Gastrocnemius medialis (tissue), 4 donors: Measurements from ENCODE around the gene CCNT1. TPM values are rescaled to one million over a fixed set of nuclear protein-coding genes. Genes with fewer than 3 reads are reported as not detected.

ENCODE experiments used
- ATAC-seq, 2 donors: fragments of 150-250 bp; one replicate each; pipeline ENCODE4 v1.9.1; 2016
- DNase-seq, 2 donors: peaks; one replicate each; pipeline ENCODE4 v3.0.0-alpha.2; 2019
- H3K27ac ChIP-seq, 4 donors: fragments of 200-600 bp; sonication (generic); 1 replicate in 1 of 4; 2 replicates in 3 of 4; pipeline ENCODE4 v1.5.1; 2016 to 2018; ENCODE audit warnings: mild to moderate bottlenecking in 2 of 4, moderate library complexity in 1 of 4
- H3K27me3 ChIP-seq, 3 donors: fragments of 200-600 bp; sonication (generic) in 2 of 3; 1 replicate in 1 of 3; 2 replicates in 2 of 3; pipeline versions ENCODE4 v1.5.1 to v1.6.0; 2016 to 2019; ENCODE audit warnings: mild to moderate bottlenecking in 1 of 3, moderate library complexity in 1 of 3
- H3K36me3 ChIP-seq, 2 donors: fragments of 200-600 bp; sonication (generic) in 1 of 2; one replicate each; pipeline ENCODE4 v1.5.1; 2017 to 2018
- H3K4me1 ChIP-seq, 2 donors: fragments of 200-600 bp; sonication (generic) in 1 of 2; one replicate each; pipeline ENCODE4 v1.5.1; 2016 to 2017; ENCODE audit warnings: mild to moderate bottlenecking in 2 of 2
- H3K4me3 ChIP-seq, 4 donors: fragments of 200-600 bp; sonication (generic) in 3 of 4; 1 replicate in 1 of 4; 2 replicates in 3 of 4; pipeline ENCODE4 v1.5.1; 2016 to 2019; ENCODE audit warnings: mild to moderate bottlenecking in 2 of 4
- H3K9me3 ChIP-seq, 3 donors: fragments of 200-600 bp; sonication (generic) in 2 of 3; 1 replicate in 1 of 3; 2 replicates in 2 of 3; pipeline ENCODE4 v1.5.1; 2016 to 2019
- CTCF ChIP-seq, 5 experiments: fragments of 450-650 bp in 3 of 5; fragments of 200-600 bp in 2 of 5; sonication (generic) in 2 of 5; IDR thresholded peaks in 4 of 5; conservative IDR thresholded peaks in 1 of 5; 1 replicate in 4 of 5; 2 replicates in 1 of 5; pipeline ENCODE4 v1.5.1; 2016 to 2019; ENCODE audit warnings: antibody characterized with exemption in 5 of 5, mild to moderate bottlenecking in 3 of 5, moderate library complexity in 3 of 5
- POLR2A ChIP-seq, 2 donors: fragments of 450-650 bp; IDR thresholded peaks; one replicate each; pipeline ENCODE4 v1.6.1; 2017; ENCODE audit warnings: antibody characterized with exemption in 2 of 2, mild to moderate bottlenecking in 2 of 2, moderate library complexity in 2 of 2
- in situ Hi-C, 4 donors: fragments of 200-750 bp; cut with MboI; loops; one replicate each; pipeline versions ENCODE4 v1.15.0 to v1.8.0; 2017; ENCODE audit warnings: low sequenced_read_pairs in 4 of 4
- intact Hi-C: fragments of 100-400 bp; cut with DNase I; formaldehyde crosslinking; loops from one replicate; pipeline ENCODE4 v1.15.1; 2023; ENCODE audit warnings: low total_unique reads
- total RNA-seq, 4 donors: library from RNA; depleted of rRNA; stranded (reverse); fragments of >200 nt; gene quantifications; one replicate each; pipeline versions ENCODE4 v1.1.0 to v1.2.3, GENCODE V29; 2016

Gene CCNT1
- total RNA-seq, 4 donors from 2014 or later: 18.0 to 21.4 (median 19.6) TPM

- H3K4me3 ChIP-seq: peak within 1 kb of the TSS; percentile 69 to 99 (median 90)
- H3K36me3 ChIP-seq: peaks cover 0 to 21% of the 10 kb centered on the region in 2 donors
- intact Hi-C loops: loop anchor here (2.0 to 5.0 kb wide), 2 partner anchors 35 to 330 kb away; partner anchors contain the start of genes CCNT1 and ZNF641
- H3K27ac ChIP-seq: peak within 1 kb of the TSS; percentile 88 to 99 (median 96)
- H3K27me3 ChIP-seq: no peaks in the 10 kb centered on the region
- peak; percentile 95 to 96 for ATAC-seq
- peak; percentile 99 for TF ChIP-seq POLR2A (IDR thresholded peaks at IDR 0.05)
- TF ChIP-seq CTCF (IDR thresholded peaks at IDR 0.05 in 4 of 5, conservative IDR thresholded peaks at IDR 0.05 in 1 of 5): no peak
- no peaks in the 10 kb centered on the region for H3K9me3 ChIP-seq
- peak; percentile 100 for DNase-seq
- H3K4me1 ChIP-seq: peaks cover 42 to 46% of the 10 kb centered on the region in 2 donors
- in situ Hi-C loops: no loop called here
Measured at GRCh38 chr12:48681710-48682532, 34.6 kb downstream of the CCNT1 start, which contains the start of gene KANSL2. TSS of gene KANSL2 (minus strand) at chr12:48682238. CDS start at chr12:48681632, 606 bp downstream.

GRCh38 chr12:48681399-48681709, 35.2 kb downstream of the CCNT1 start:
- H3K36me3 ChIP-seq: peaks cover 0 to 26% of the 10 kb centered on the region in 2 donors
- no peaks in the 10 kb centered on the region for H3K27me3 ChIP-seq
- peak overlapping the region; percentile 69 to 99 (median 90) for H3K4me3 ChIP-seq
- peak overlapping the region; percentile 88 to 99 (median 96) for H3K27ac ChIP-seq
- in situ Hi-C loops (no loop called here), intact Hi-C loops (loop anchor here (5.0 kb wide), 1 partner anchor 329 kb away; the partner anchor contains the start of gene ZNF641)
- H3K9me3 ChIP-seq: no peaks in the 10 kb centered on the region
- ATAC-seq: peak; percentile 18 to 30
- TF ChIP-seq POLR2A (IDR thresholded peaks at IDR 0.05) (no peak), CTCF (IDR thresholded peaks at IDR 0.05 in 4 of 5, conservative IDR thresholded peaks at IDR 0.05 in 1 of 5) (no peak)
- peak in 1 of 2 donors; percentile 36 for DNase-seq
- peaks cover 48 to 52% of the 10 kb centered on the region in 2 donors for H3K4me1 ChIP-seq

DNA sequence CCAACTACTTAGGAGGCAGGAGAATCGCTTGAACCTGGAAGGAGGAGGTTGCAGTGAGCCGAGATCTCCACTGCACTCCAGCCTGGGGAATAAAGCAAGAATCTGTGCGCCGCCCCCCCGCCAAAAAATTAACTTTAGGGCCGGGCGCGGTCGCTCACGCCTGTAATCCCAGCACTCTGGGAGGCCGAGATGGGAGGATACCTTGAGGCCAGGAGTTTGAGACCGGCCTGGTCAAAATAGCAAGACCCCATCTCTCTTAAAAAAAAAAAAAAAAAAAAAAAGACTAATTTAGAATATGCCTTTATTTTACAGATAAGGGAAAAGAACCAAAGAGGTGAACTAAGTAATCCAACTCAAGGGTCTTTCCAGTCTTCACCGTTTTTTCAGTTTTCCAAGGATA, 35.6 kb downstream of the CCNT1 start:
- intact Hi-C loops: loop anchor here (5.0 kb wide), 1 partner anchor 329 kb away; the partner anchor contains the start of gene ZNF641
- H3K27ac ChIP-seq: peak overlapping the region; percentile 88 to 99 (median 96)
- peaks cover 49 to 55% of the 10 kb centered on the region in 2 donors for H3K4me1 ChIP-seq

GRCh38 chr12:48678551-48679185, 37.8 kb downstream of the CCNT1 start:
- Histone ChIP-seq H3K9me3 (no peaks in the 10 kb centered on the region), H3K27me3 (no peaks in the 10 kb centered on the region), H3K36me3 (peaks cover 0 to 38% of the 10 kb centered on the region in 2 donors), H3K27ac (peak overlapping the region; percentile 88 to 99 (median 96)), H3K4me1 (peaks cover 67 to 74% of the 10 kb centered on the region in 2 donors), H3K4me3 (peak overlapping the region in 3 of 4 donors; percentile 6 to 99 (median 90))
- intact Hi-C loops: no loop called here
- ATAC-seq (no peak), DNase-seq (no peak)
- in situ Hi-C loops: no loop called here
- TF ChIP-seq CTCF (IDR thresholded peaks at IDR 0.05 in 4 of 5, conservative IDR thresholded peaks at IDR 0.05 in 1 of 5): no peak

More for the DNA sequence above, 35.6 kb downstream of the CCNT1 start:
- Histone ChIP-seq H3K4me3 (peak overlapping the region; percentile 69 to 99 (median 90)), H3K27me3 (no peaks in the 10 kb centered on the region), H3K9me3 (no peaks in the 10 kb centered on the region), H3K36me3 (peaks cover 0 to 31% of the 10 kb centered on the region in 2 donors)
- no peak for DNase-seq
- in situ Hi-C loops: no loop called here
- ATAC-seq: no peak
- TF ChIP-seq CTCF (IDR thresholded peaks at IDR 0.05 in 4 of 5, conservative IDR thresholded peaks at IDR 0.05 in 1 of 5): no peak
- no peak for TF ChIP-seq POLR2A (IDR thresholded peaks at IDR 0.05)
